ENCODE data around the gene EML5. TPM values are rescaled to one million over a fixed set of nuclear protein-coding genes. Genes with fewer than 3 reads are reported as not detected.

EML5 gene
- total RNA-seq, 1 donor from 2014 or later, result 0.49 TPM

GRCh38 chr14:88668448-88669116 is 124.2 kb downstream of the EML5 start:
- no peaks in the 10 kb centered on the region for H3K27me3 ChIP-seq
- no peaks in the 10 kb centered on the region for H3K4me1 ChIP-seq
- H3K36me3 ChIP-seq, result no peaks in the 10 kb centered on the region
- H3K27ac ChIP-seq, result no peak overlapping the region
- DNase-seq (ENCODE audit: extremely low spot score in 2 of 2), result no peak
- no peaks in the 10 kb centered on the region for H3K9me3 ChIP-seq
- intact Hi-C loops (cut with DNase I), result no loop called here
- H3K4me3 ChIP-seq, result no peak overlapping the region
- TF ChIP-seq POLR2AphosphoS5 (IDR thresholded peaks at IDR 0.05; ENCODE audit: insufficient read depth in 1 of 2, low read depth in 1 of 2) (no peak), POLR2A (IDR thresholded peaks at IDR 0.05) (no peak), CTCF (IDR thresholded peaks at IDR 0.05) (no peak)

GRCh38 chr14:88667555-88668273 is 125.0 kb downstream of the EML5 start:
- Histone ChIP-seq H3K9me3 (no peaks in the 10 kb centered on the region), H3K27ac (no peak overlapping the region), H3K4me1 (no peaks in the 10 kb centered on the region), H3K4me3 (no peak overlapping the region), H3K27me3 (no peaks in the 10 kb centered on the region), H3K36me3 (no peaks in the 10 kb centered on the region)
- DNase-seq (ENCODE audit: extremely low spot score in 2 of 2), result no peak
- TF ChIP-seq POLR2AphosphoS5 (IDR thresholded peaks at IDR 0.05; ENCODE audit: insufficient read depth in 1 of 2, low read depth in 1 of 2) (no peak), POLR2A (IDR thresholded peaks at IDR 0.05) (no peak), CTCF (IDR thresholded peaks at IDR 0.05) (peak; percentile 47 to 68 (median 49))
- intact Hi-C loops (cut with DNase I), result no loop called here

- no peaks in the 10 kb centered on the region for H3K27me3 ChIP-seq
- intact Hi-C loops (cut with DNase I), result no loop called here
- TF ChIP-seq POLR2A (IDR thresholded peaks at IDR 0.05) (no peak), CTCF (IDR thresholded peaks at IDR 0.05) (no peak), POLR2AphosphoS5 (IDR thresholded peaks at IDR 0.05; ENCODE audit: insufficient read depth in 1 of 2, low read depth in 1 of 2) (no peak)
- peaks cover 5% of the 10 kb centered on the region for H3K9me3 ChIP-seq
- no peak overlapping the region for H3K27ac ChIP-seq
- no peak overlapping the region for H3K4me3 ChIP-seq
- DNase-seq (ENCODE audit: extremely low spot score in 2 of 2), result no peak
- no peaks in the 10 kb centered on the region for H3K36me3 ChIP-seq
- H3K4me1 ChIP-seq, result no peaks in the 10 kb centered on the region
Measured at GRCh38 chr14:88660056-88660455, 132.7 kb downstream of the EML5 start.

- H3K4me3 ChIP-seq, result no peak overlapping the region
- no peaks in the 10 kb centered on the region for H3K36me3 ChIP-seq
- H3K27ac ChIP-seq, result no peak overlapping the region
- intact Hi-C loops (cut with DNase I), result no loop called here
- TF ChIP-seq POLR2A (IDR thresholded peaks at IDR 0.05) (no peak), CTCF (IDR thresholded peaks at IDR 0.05) (no peak), POLR2AphosphoS5 (IDR thresholded peaks at IDR 0.05; ENCODE audit: insufficient read depth in 1 of 2, low read depth in 1 of 2) (no peak)
- H3K27me3 ChIP-seq, result no peaks in the 10 kb centered on the region
- no peaks in the 10 kb centered on the region for H3K9me3 ChIP-seq
- H3K4me1 ChIP-seq, result no peaks in the 10 kb centered on the region
- DNase-seq (ENCODE audit: extremely low spot score in 2 of 2), result no peak
Measured at GRCh38 chr14:88639221-88639620, 153.5 kb downstream of the EML5 start.

- TF ChIP-seq POLR2A (IDR thresholded peaks at IDR 0.05) (no peak), POLR2AphosphoS5 (IDR thresholded peaks at IDR 0.05; ENCODE audit: insufficient read depth in 1 of 2, low read depth in 1 of 2) (no peak), CTCF (IDR thresholded peaks at IDR 0.05) (no peak)
- no peaks in the 10 kb centered on the region for H3K27me3 ChIP-seq
- no peaks in the 10 kb centered on the region for H3K9me3 ChIP-seq
- H3K4me1 ChIP-seq, result no peaks in the 10 kb centered on the region
- intact Hi-C loops (cut with DNase I), result no loop called here
- H3K27ac ChIP-seq, result no peak overlapping the region
- no peak overlapping the region for H3K4me3 ChIP-seq
- no peaks in the 10 kb centered on the region for H3K36me3 ChIP-seq
- no peak for DNase-seq (ENCODE audit: extremely low spot score in 2 of 2)
Measured at GRCh38 chr14:88632512-88632911, 160.2 kb downstream of the EML5 start.

Measured in vagina (tissue), 2 donors.